ENCODE data around the gene CIROP.

- TF ChIP-seq EZH2phosphoT487 (IDR thresholded peaks at IDR 0.05; ENCODE audit: low read depth) (no peak), CTCF (IDR thresholded peaks at IDR 0.05; ENCODE audit: low read depth, low read length) (no peak)
Measured at GRCh38 chr14:23071921-23072539, 32.8 kb downstream of the CIROP start.

Measured in OCI-LY3 (cell line).